H1 (cell line): Measurements from ENCODE around the gene EFHC1. TPM values are rescaled to one million over a fixed set of nuclear protein-coding genes. Genes with fewer than 3 reads are reported as not detected.

Source experiments
- ASH2L ChIP-seq: fragments of 200-600, 300-600 bp; sonication (generic); IDR thresholded peaks from one replicate; pipeline ENCODE4 v1.7.1; 2017; ENCODE audit warnings: low read length
- ATF3 ChIP-seq: IDR thresholded peaks from 2 replicates; pipeline ENCODE4 v1.6.1; 2011; ENCODE audit warnings: low read depth, mild to moderate bottlenecking, low read length; ENCODE audit not compliant: insufficient read depth
- BACH1 ChIP-seq: IDR thresholded peaks from 2 replicates; pipeline ENCODE4 v1.6.1; 2012; ENCODE audit warnings: low read length, improper control_type of control experiment
- BCL11A ChIP-seq, 2 experiments: IDR thresholded peaks; one replicate each; pipeline ENCODE4 v1.6.1; 2011; ENCODE audit warnings: low read depth in 2 of 2, low read length in 2 of 2, mild to moderate bottlenecking in 2 of 2
- CBX8 ChIP-seq: fragments of 300-800, 300-1000 bp; sonication (generic); IDR thresholded peaks from 2 replicates; pipeline ENCODE4 v1.7.1; 2016; ENCODE audit warnings: low read depth, low read length, borderline replicate concordance
- CHD1 ChIP-seq: IDR thresholded peaks from 2 replicates; pipeline ENCODE4 v1.6.1; 2012; ENCODE audit warnings: low read depth, low read length, improper control_type of control experiment
- CHD2 ChIP-seq: IDR thresholded peaks from 2 replicates; pipeline ENCODE4 v1.6.1; 2012; ENCODE audit warnings: low read length, improper control_type of control experiment
- CTCF ChIP-seq, 3 experiments: IDR thresholded peaks; 1 replicate in 2 of 3; 2 replicates in 1 of 3; pipeline versions ENCODE4 v1.5.1 to v1.6.1; 2011; ENCODE audit warnings: low read length in 3 of 3, mild to moderate bottlenecking in 3 of 3, inconsistent platforms in 2 of 3, low read depth in 1 of 3, moderate library complexity in 1 of 3; ENCODE audit not compliant: insufficient read depth in 1 of 3; ENCODE audit errors: control extremely low read depth in 1 of 3
- EZH2 ChIP-seq: fragments of 200-600 bp; sonication (generic); IDR thresholded peaks from 2 replicates; pipeline ENCODE4 v1.7.1; 2012; ENCODE audit warnings: low read depth, mild to moderate bottlenecking, moderate library complexity, low read length, inconsistent platforms; ENCODE audit not compliant: severe bottlenecking
- FOSL1 ChIP-seq: IDR thresholded peaks from 2 replicates; pipeline ENCODE4 v1.6.1; 2011; ENCODE audit warnings: mild to moderate bottlenecking, low read depth, low read length, moderate library complexity; ENCODE audit not compliant: insufficient read depth
- JUN ChIP-seq: IDR thresholded peaks from 2 replicates; pipeline ENCODE4 v1.6.1; 2011; ENCODE audit warnings: low read depth, mild to moderate bottlenecking, improper control_type of control experiment, low read length
- JUND ChIP-seq: IDR thresholded peaks from 2 replicates; pipeline ENCODE4 v1.6.1; 2011; ENCODE audit warnings: mild to moderate bottlenecking, improper control_type of control experiment, low read length
- MAFK ChIP-seq: IDR thresholded peaks from 2 replicates; pipeline ENCODE4 v1.6.1; 2012; ENCODE audit warnings: low read depth, mild to moderate bottlenecking, improper control_type of control experiment, low read length
- MAX ChIP-seq: IDR thresholded peaks from 2 replicates; pipeline ENCODE4 v1.6.1; 2012; ENCODE audit warnings: inconsistent platforms
- NANOG ChIP-seq: IDR thresholded peaks from 2 replicates; pipeline ENCODE4 v1.6.1; 2011; ENCODE audit warnings: low read length, low read depth, mild to moderate bottlenecking, inconsistent platforms; ENCODE audit not compliant: insufficient read depth, poor library complexity, severe bottlenecking
- POLR2A ChIP-seq, 2 experiments: IDR thresholded peaks; 1 replicate in 1 of 2; 2 replicates in 1 of 2; pipeline ENCODE4 v1.6.1; 2011; ENCODE audit warnings: low read depth in 2 of 2, low read length in 2 of 2, mild to moderate bottlenecking in 2 of 2; ENCODE audit errors: control extremely low read depth in 1 of 2
- POLR2AphosphoS5 ChIP-seq: IDR thresholded peaks from 2 replicates; pipeline ENCODE4 v1.6.1; 2011; ENCODE audit warnings: low read depth, low read length
- SIRT6 ChIP-seq: IDR thresholded peaks from one replicate; pipeline ENCODE4 v1.7.1; 2012; ENCODE audit warnings: low read length, inconsistent platforms
- SP1 ChIP-seq: IDR thresholded peaks from 2 replicates; pipeline ENCODE4 v1.6.1; 2011; ENCODE audit warnings: low read depth, low read length
- SP2 ChIP-seq: IDR thresholded peaks from 2 replicates; pipeline ENCODE4 v1.6.1; 2012; ENCODE audit warnings: mild to moderate bottlenecking, low read length, inconsistent platforms
- TBP ChIP-seq: IDR thresholded peaks from 2 replicates; pipeline ENCODE4 v1.6.1; 2011; ENCODE audit warnings: low read depth, low read length, improper control_type of control experiment
- YY1 ChIP-seq: IDR thresholded peaks from 2 replicates; pipeline ENCODE4 v1.6.1; 2011; ENCODE audit warnings: low read depth, mild to moderate bottlenecking, low read length
- polyA plus RNA-seq, 7 experiments: library from polyadenylated mRNA; depleted of rRNA in 3 of 7; stranded (reverse) in 5 of 7; unstranded in 2 of 7; fragments of >200 nt in 5 of 7; fragments of 200-250 nt in 2 of 7; gene quantifications; 1 replicate in 5 of 7; 2 replicates in 1 of 7; 4 replicates in 1 of 7; pipeline versions ENCODE4 v1.2.1 to v1.2.3, GENCODE V29; 2011 to 2013; ENCODE audit warnings: missing spikeins in 2 of 7, mixed read lengths in 2 of 7
- total RNA-seq: library from RNA; stranded (reverse); fragmentation: NEBNext Ultra II Directional; extraction: Animal tissue kit (Norgen Biotek cat#: 25700); gene quantifications from 2 replicates; pipeline ENCODE4 v1.2.1, GENCODE V29; 2021

EFHC1 gene
- total and polyA plus RNA-seq, 2 of the 8 experiments (the other 6 are each of a cell fraction or from before 2014, with no cell fraction given): 10.5 to 16.4 TPM

GRCh38 chr6:52517502-52518278 is 97.5 kb downstream of the EFHC1 start (continued):
- no peak for TF ChIP-seq CHD1
- peak; percentile 64; the same call in 1 of the 2 replicates for TF ChIP-seq FOSL1
- 0 out of 2 replicates have a peak, but pooled peaks have one; percentile 23 for TF ChIP-seq MAFK
- no peak for TF ChIP-seq CBX8
- TF ChIP-seq SP1: 0 out of 2 replicates have a peak, but pooled peaks have one; percentile 21
- no peak for TF ChIP-seq SP2
- TF ChIP-seq BACH1: peak; percentile 42
- TF ChIP-seq POLR2A (IDR thresholded peaks at IDR 0.05; ENCODE audit: control extremely low read depth in 1 of 2, low read depth in 2 of 2, low read length in 2 of 2): peak in 1 of 2 experiments; percentile 72; a peak in 2 of 3 replicates
- TF ChIP-seq CTCF (IDR thresholded peaks at IDR 0.05; ENCODE audit: control extremely low read depth in 1 of 3, insufficient read depth in 1 of 3, low read depth in 1 of 3, low read length in 3 of 3): no peak
- TF ChIP-seq NANOG: no peak
- TF ChIP-seq BCL11A (IDR thresholded peaks at IDR 0.05; ENCODE audit: low read depth in 2 of 2, low read length in 2 of 2): no peak
- no peak for TF ChIP-seq SIRT6
- no peak for TF ChIP-seq EZH2
- peak; percentile 69 for TF ChIP-seq MAX
- peak; percentile 99 for TF ChIP-seq JUN
- TF ChIP-seq CHD2: 0 out of 2 replicates have a peak, but pooled peaks have one; percentile 27
- TF ChIP-seq POLR2AphosphoS5: no peak; the same call in 1 of the 2 replicates
- peak; percentile 99 for TF ChIP-seq JUND
- peak; percentile 59 for TF ChIP-seq TBP
- TF ChIP-seq ATF3: peak; percentile 65; the same call in 1 of the 2 replicates
- TF ChIP-seq ASH2L: peak; percentile 70
- peak; percentile 88 for TF ChIP-seq YY1
